Panc1 (cell line): ENCODE results near the gene ALKBH1. TPM values are rescaled to one million over a fixed set of nuclear protein-coding genes. Genes with fewer than 3 reads are reported as not detected.
A peak's percentile ranks its signal among the peaks of the same experiment; 100 is the strongest.

Experiments
- ATAC-seq: fragments of 200-7000 bp; cut with Tn5 transposase; 2 replicates; pipeline ENCODE4 v1.9.1; 2020; ENCODE audit warnings: mild to moderate bottlenecking, moderate library complexity
- Bru-seq: library from RNA; stranded (reverse); fragments of 400-500 nt; gene quantifications from one replicate; lab custom pipeline; 2021; lab: Mats Ljungman, UMichigan
- BruChase-seq, 2 experiments: library from RNA; stranded (reverse); fragments of 400-500 nt; gene quantifications; one replicate each; lab custom pipeline; 2021; lab: Mats Ljungman, UMichigan
- BruUV-seq: library from RNA; stranded (reverse); fragments of 400-500 nt; replicated peaks from 2 replicates; lab custom pipeline; 2021; lab: Mats Ljungman, UMichigan
- CTCF ChIA-PET: fragments of 300-600 bp; sonication (Branson Sonifier 250); formaldehyde crosslinking; loops from one replicate; lab custom pipeline; 2022; ENCODE audit warnings: antibody characterized with exemption; lab: Charles Lee
- POLR2A ChIA-PET: fragments of 300-600 bp; sonication (Branson Sonifier 250); formaldehyde crosslinking; loops from one replicate; lab custom pipeline; 2022; ENCODE audit warnings: antibody characterized with exemption; lab: Charles Lee
- DNase-seq: peaks from one replicate; pipeline ENCODE4 v3.0.0-alpha.2; 2010; ENCODE audit warnings: low read depth, low spot score
- H3K27ac ChIP-seq: 2 replicates; pipeline ENCODE4 v1.5.1; 2011; ENCODE audit warnings: mild to moderate bottlenecking, low read length, inconsistent platforms
- H3K27me3 ChIP-seq: fragments of 200-500 bp; sonication (Bioruptor generic); 2 replicates; pipeline ENCODE4 v1.6.0; 2014; ENCODE audit warnings: low read length, inconsistent platforms; ENCODE audit not compliant: control insufficient read depth, insufficient read depth
- H3K36me3 ChIP-seq: fragments of 200-500 bp; sonication (Bioruptor generic); 2 replicates; pipeline ENCODE4 v1.5.1; 2014; ENCODE audit warnings: inconsistent platforms, mild to moderate bottlenecking, low read length, moderate library complexity; ENCODE audit not compliant: control insufficient read depth, insufficient read depth
- H3K4me1 ChIP-seq: 2 replicates; pipeline ENCODE4 v1.5.1; 2011; ENCODE audit warnings: inconsistent platforms, mild to moderate bottlenecking, low read length, moderate library complexity; ENCODE audit not compliant: control insufficient read depth, insufficient read depth
- H3K4me3 ChIP-seq, 2 experiments: 2 replicates each; pipeline ENCODE4 v1.5.1; 2011 to 2012; ENCODE audit warnings: low read depth in 2 of 2, low read length in 2 of 2, mild to moderate bottlenecking in 2 of 2, inconsistent platforms in 1 of 2, moderate library complexity in 1 of 2
- H3K9me3 ChIP-seq: fragments of 200-500 bp; sonication (Bioruptor generic); 2 replicates; pipeline ENCODE4 v1.5.1; 2014; ENCODE audit warnings: low read depth, mild to moderate bottlenecking, inconsistent platforms, low read length, moderate library complexity; ENCODE audit not compliant: control insufficient read depth, insufficient read depth
- CTCF ChIP-seq: fragments of 450-650 bp; IDR thresholded peaks from 2 replicates; pipeline ENCODE4 v1.5.1; 2017; ENCODE audit warnings: mild to moderate bottlenecking
- POLR2AphosphoS5 ChIP-seq: IDR thresholded peaks from 2 replicates; pipeline ENCODE4 v1.6.1; 2012; ENCODE audit warnings: mild to moderate bottlenecking, low read depth, low read length, moderate library complexity
- SIN3A ChIP-seq: IDR thresholded peaks from 2 replicates; pipeline ENCODE4 v1.6.1; 2012; ENCODE audit warnings: low read depth, mild to moderate bottlenecking, low read length, moderate library complexity, borderline replicate concordance; ENCODE audit not compliant: insufficient read depth
- TCF7L2 ChIP-seq: IDR thresholded peaks from 2 replicates; pipeline ENCODE4 v1.6.1; 2011; ENCODE audit warnings: mild to moderate bottlenecking, low read depth, low read length, inconsistent platforms
- in situ Hi-C: cut with HindIII; loops from 2 replicates; pipeline ENCODE4 v1.10.0; 2016; ENCODE audit warnings: low sequenced_read_pairs, low pct_unique_long_range_greater_than_20kb
- intact Hi-C: fragments of 100-400 bp; cut with micrococcal nuclease; formaldehyde crosslinking; loops from one replicate; pipeline ENCODE4 v1.10.0; 2022; ENCODE audit not compliant: unreplicated experiment
- long read RNA-seq: library from polyadenylated mRNA; unstranded; transcript quantifications from one replicate; pipeline ENCODE4 v2.0.0, GENCODE V29; 2021; ENCODE audit not compliant: unreplicated experiment
- polyA plus RNA-seq: library from polyadenylated mRNA; unstranded; fragments of >200 nt; gene quantifications from one replicate; pipeline ENCODE4 v1.2.1, GENCODE V29; 2012; ENCODE audit warnings: missing spikeins; ENCODE audit not compliant: insufficient read length
- total RNA-seq: library from RNA; stranded (reverse); gene quantifications from one replicate; pipeline ENCODE4 v1.2.1, GENCODE V29; 2021; ENCODE audit not compliant: unreplicated experiment

ALKBH1 gene
- total RNA-seq (13.0 TPM), Bru-seq, nascent RNA (percentile 71 among the genes with signal in this experiment), BruChase-seq, experiment 1, labeled RNA remaining after a 2-hour chase (percentile 65 among the genes with signal in this experiment), BruChase-seq, experiment 2, labeled RNA remaining after a 6-hour chase (percentile 63 among the genes with signal in this experiment)
- polyA plus RNA-seq = 6.2 TPM
- long read RNA-seq, transcript ALKBH1-201 (6 exons, 2,594 nt) = major isoform, 10 of 18 reads
- long read RNA-seq, partial matches to known transcripts = 1 of 18 reads
- long read RNA-seq, other reads (novel, unspliced or antisense) = 6 of 18 reads

- DNase-seq = peak; percentile 36
- intact Hi-C loops = no loop called here
These were observed at the start of gene ALKBH1, which contains the start of gene SLIRP for GRCh38 chr14:77707724-77708408. Gene ALKBH1, minus strand, starts transcription at chr14:77708023. Its CDS starts 19 bp downstream, at chr14:77708004. Gene SLIRP, plus strand, starts transcription at chr14:77708103. Its CDS starts 9 bp downstream, at chr14:77708112.

GRCh38 chr14:77752799-77753516, 45.1 kb upstream of the ALKBH1 start:
- no TSS peak for BruUV-seq

More at GRCh38 chr14:77707724-77708408, at the start of gene ALKBH1, which contains the start of gene SLIRP:
- H3K36me3 ChIP-seq = peaks cover 27% of the 10 kb centered on the region
- H3K9me3 ChIP-seq = no peaks in the 10 kb centered on the region
- ChIA-PET POLR2A (interaction anchor here (0.6 kb wide), 1 partner anchor 10 kb away, joined by 8 read pairs; no protein-coding TSS in a partner anchor), CTCF (interaction anchor here (0.5 kb wide), 1 partner anchor 404 kb away, joined by 3 read pairs; no protein-coding TSS in a partner anchor)
- BruUV-seq = no TSS peak
- in situ Hi-C loops = no loop called here
- peak within 1 kb of the TSS; percentile 94 for H3K27ac ChIP-seq
- TF ChIP-seq TCF7L2 (no peak), CTCF (0 out of 2 replicates have a peak, but pooled peaks have one; percentile 18), SIN3A (0 out of 2 replicates have a peak, but pooled peaks have one; percentile 50), POLR2AphosphoS5 (peak; percentile 97)
- no peaks in the 10 kb centered on the region for H3K27me3 ChIP-seq
- peak; percentile 99 for ATAC-seq
- peak within 1 kb of the TSS; percentile 76 to 94 for H3K4me3 ChIP-seq
- H3K4me1 ChIP-seq = peaks cover 16% of the 10 kb centered on the region

More at GRCh38 chr14:77752799-77753516, 45.1 kb upstream of the ALKBH1 start:
- Histone ChIP-seq H3K9me3 (no peaks in the 10 kb centered on the region), H3K36me3 (peaks cover 26% of the 10 kb centered on the region), H3K27me3 (no peaks in the 10 kb centered on the region), H3K4me1 (no peaks in the 10 kb centered on the region), H3K4me3 (no peak overlapping the region), H3K27ac (no peak overlapping the region)
- ChIA-PET CTCF (interaction anchor here (0.5 kb wide), 1 partner anchor 19 kb away, joined by 3 read pairs; no protein-coding TSS in a partner anchor), POLR2A (no interaction called here)
- intact Hi-C loops (no loop called here), in situ Hi-C loops (no loop called here)
- TF ChIP-seq CTCF (no peak), POLR2AphosphoS5 (no peak)
- ATAC-seq (no peak), DNase-seq (no peak)
